Hepatocyte (in vitro differentiated cells): Measurements from ENCODE around the gene NAMPT.

Source experiments
- CTCF ChIP-seq: fragments of 200-600 bp; sonication (generic); IDR thresholded peaks from 2 replicates; pipeline ENCODE4 v1.5.1; 2016; ENCODE audit warnings: antibody characterized with exemption, mild to moderate bottlenecking; ENCODE audit not compliant: poor library complexity
- EZH2phosphoT487 ChIP-seq: fragments of 200-600 bp; sonication (generic); IDR thresholded peaks from one replicate; pipeline ENCODE4 v1.6.1; 2018; ENCODE audit warnings: antibody characterized with exemption, mild to moderate bottlenecking, low read depth, moderate library complexity; ENCODE audit not compliant: unreplicated experiment, severe bottlenecking

- TF ChIP-seq EZH2phosphoT487 (no peak), CTCF (no peak)
Observed at GRCh38 chr7:106238830-106239229, 46.0 kb downstream of the NAMPT start.
